GM13976 (cell line): Measurements from ENCODE around the gene KLHL15.

ENCODE experiments used
- DNase-seq: peaks from one replicate; pipeline ENCODE4 v3.0.0; 2012; ENCODE audit warnings: low spot score
- in situ Hi-C: fragments of 300-500 bp; cut with MboI; formaldehyde crosslinking; loops from one replicate; pipeline ENCODE4 v1.12.0; 2022; ENCODE audit warnings: low sequenced_read_pairs, mixed read lengths, inconsistent platforms; ENCODE audit not compliant: unreplicated experiment
- TF ChIP-seq, protein P1 (sequence below): IDR thresholded peaks from 2 replicates; pipeline ENCODE4 v1.5.1; 2012; ENCODE audit warnings: borderline replicate concordance, mild to moderate bottlenecking; ENCODE audit not compliant: insufficient read depth; ENCODE audit errors: extremely low read depth, missing control alignments, control extremely low read depth

Gene KLHL15

GRCh38 chrX:24037729-24038128, 10.7 kb upstream of the KLHL15 start:
- DNase-seq: no peak
- TF ChIP-seq, protein P1, sequence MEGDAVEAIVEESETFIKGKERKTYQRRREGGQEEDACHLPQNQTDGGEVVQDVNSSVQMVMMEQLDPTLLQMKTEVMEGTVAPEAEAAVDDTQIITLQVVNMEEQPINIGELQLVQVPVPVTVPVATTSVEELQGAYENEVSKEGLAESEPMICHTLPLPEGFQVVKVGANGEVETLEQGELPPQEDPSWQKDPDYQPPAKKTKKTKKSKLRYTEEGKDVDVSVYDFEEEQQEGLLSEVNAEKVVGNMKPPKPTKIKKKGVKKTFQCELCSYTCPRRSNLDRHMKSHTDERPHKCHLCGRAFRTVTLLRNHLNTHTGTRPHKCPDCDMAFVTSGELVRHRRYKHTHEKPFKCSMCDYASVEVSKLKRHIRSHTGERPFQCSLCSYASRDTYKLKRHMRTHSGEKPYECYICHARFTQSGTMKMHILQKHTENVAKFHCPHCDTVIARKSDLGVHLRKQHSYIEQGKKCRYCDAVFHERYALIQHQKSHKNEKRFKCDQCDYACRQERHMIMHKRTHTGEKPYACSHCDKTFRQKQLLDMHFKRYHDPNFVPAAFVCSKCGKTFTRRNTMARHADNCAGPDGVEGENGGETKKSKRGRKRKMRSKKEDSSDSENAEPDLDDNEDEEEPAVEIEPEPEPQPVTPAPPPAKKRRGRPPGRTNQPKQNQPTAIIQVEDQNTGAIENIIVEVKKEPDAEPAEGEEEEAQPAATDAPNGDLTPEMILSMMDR: no peak
- in situ Hi-C loops: no loop called here

DNA sequence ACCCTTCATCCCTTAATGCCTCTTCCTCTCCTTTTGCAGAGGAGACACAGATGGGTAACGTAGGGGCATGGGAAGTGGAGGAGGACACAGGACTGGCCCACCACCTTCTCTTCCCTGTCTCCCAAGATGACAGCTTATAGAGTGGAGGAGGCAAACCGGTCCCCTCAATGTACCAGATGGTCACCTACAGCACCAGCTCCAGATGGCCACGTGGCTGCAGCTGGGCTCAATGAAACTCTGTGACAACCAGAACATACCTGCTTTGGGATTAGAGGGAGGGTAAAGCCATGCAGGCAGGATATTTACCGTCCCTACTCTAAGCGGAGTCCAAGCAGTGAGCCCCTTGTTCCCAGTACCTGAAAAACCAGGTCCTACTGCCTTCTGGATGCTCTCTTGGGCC, 7.5 kb upstream of the KLHL15 start:
- in situ Hi-C loops: no loop called here
- DNase-seq: no peak
- TF ChIP-seq, protein P1: no peak

- TF ChIP-seq, protein P1: no peak
- DNase-seq: no peak
- in situ Hi-C loops: no loop called here
These were observed 3.6 kb upstream of the KLHL15 start for GRCh38 chrX:24030597-24030996.

GRCh38 chrX:24027985-24028384, 999 bp upstream of the KLHL15 start:
- in situ Hi-C loops: no loop called here
- TF ChIP-seq, protein P1: no peak
- DNase-seq: no peak

DNA sequence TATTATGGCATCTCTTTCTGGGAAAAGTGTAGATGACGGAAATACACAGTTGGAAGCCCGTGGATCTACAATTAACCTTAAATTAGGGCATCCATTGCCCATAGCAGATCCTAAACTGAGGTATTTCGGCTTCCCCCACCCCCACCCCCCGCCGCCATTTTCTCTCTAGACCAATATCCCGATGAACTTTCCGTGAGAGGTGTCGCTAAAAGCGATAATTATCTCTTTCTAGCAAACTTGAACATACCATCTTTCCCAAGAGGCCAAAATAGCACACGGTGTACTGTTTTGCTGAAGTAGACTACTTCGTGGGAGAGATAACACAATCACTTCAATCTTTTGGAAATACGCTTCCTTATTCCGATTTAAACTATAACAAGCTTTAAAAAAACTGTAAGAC, 554 bp downstream of the KLHL15 start:
- TF ChIP-seq, protein P1: no peak
- in situ Hi-C loops: no loop called here
- no peak for DNase-seq

GRCh38 chrX:24025741-24026403, 1.1 kb downstream of the KLHL15 start:
- DNase-seq: no peak
- in situ Hi-C loops: no loop called here
- TF ChIP-seq, protein P1: no peak
